ENCODE results near the gene TSSC4. TPM values are rescaled to one million over a fixed set of nuclear protein-coding genes. Genes with fewer than 3 reads are reported as not detected.

The TSSC4 gene
- total and polyA plus RNA-seq, 2 of the 13 experiments (the other 11 are each of a cell fraction or from before 2014, with no cell fraction given), result 16.2 to 58.6 TPM

GRCh38 chr11:2402890-2403645 is 2.5 kb downstream of the TSSC4 start:
- Histone ChIP-seq H3K4me1 (ENCODE audit: insufficient read depth, low read length) (peaks cover 31% of the 10 kb centered on the region), H3K9me3 (ENCODE audit: low read length) (no peaks in the 10 kb centered on the region), H3K4me3 (replicated peaks in 1 of 3; ENCODE audit: insufficient read depth in 1 of 3, low read depth in 2 of 3, low read length in 3 of 3) (no peak overlapping the region), H3K79me2 (ENCODE audit: insufficient read depth, low read length) (peaks cover 14% of the 10 kb centered on the region), H3K36me3 (replicated peaks in 1 of 2; ENCODE audit: control insufficient read depth in 1 of 2, insufficient read depth in 2 of 2, low read length in 2 of 2) (peaks cover 6 to 7% of the 10 kb centered on the region in 2 experiments; a peak in 2 of 5 replicates), H3K27ac (ENCODE audit: extremely low read length, insufficient read depth, low read length) (no peak overlapping the region), H3K9ac (ENCODE audit: insufficient read depth, low read depth, low read length) (no peak overlapping the region), H3K4me2 (ENCODE audit: low read depth, low read length) (no peak overlapping the region), H2AFZ (ENCODE audit: low read length) (no peak overlapping the region), H4K20me1 (ENCODE audit: insufficient read depth, low read length) (no peaks in the 10 kb centered on the region), H3K27me3 (ENCODE audit: control insufficient read depth in 1 of 2, insufficient read depth in 2 of 2, low read length in 2 of 2) (no peaks in the 10 kb centered on the region; a peak in 1 of 5 replicates)
- ATAC-seq, result no peak
- no TSS peak for BruUV-seq (replicated peaks)
- DNase-seq (ENCODE audit: low spot score), result no peak
- 97% methylated on average over 9 of the region's 31 CpGs for WGBS (ENCODE audit: low lambda C conversion rate)
- ChIA-PET POLR2A (no interaction called here), CTCF (ENCODE audit: low intra/inter-chr PET ratio, low total read pairs) (no interaction called here)
- intact Hi-C loops (cut with micrococcal nuclease; ENCODE audit: unreplicated experiment), result loop anchor here (5.0 kb wide), 1 partner anchor 191 kb away; no protein-coding TSS in a partner anchor
- FAIRE-seq, result no peak
- in situ Hi-C loops (cut with HindIII; ENCODE audit: extremely low pct_ligation_motif_present, low pct_unique_long_range_greater_than_20kb), result no loop called here
- no peak for TF ChIP-seq SMAD3 (CRISPR knock-in tag; IDR thresholded peaks at IDR 0.05)
- TF ChIP-seq ZBTB2 (CRISPR knock-in tag; IDR thresholded peaks at IDR 0.05; ENCODE audit: low read depth), result no peak
- TF ChIP-seq RBFOX2 (IDR thresholded peaks at IDR 0.05; ENCODE audit: low read depth, low read length), result peak; percentile 61
- no peak for TF ChIP-seq ZNF572 (CRISPR knock-in tag; IDR thresholded peaks at IDR 0.05)
- TF ChIP-seq PHF21A (CRISPR knock-in tag; IDR thresholded peaks at IDR 0.05), result no peak
- TF ChIP-seq AGO2 (optimal IDR thresholded peaks at IDR 0.05; ENCODE audit: low read depth, low read length), result peak; percentile 62

Measured in HepG2 (cell line).